Measurements from ENCODE around the gene FAM81B.

FAM81B gene

GRCh38 chr5:95471487-95471886 lies 80.3 kb downstream of the FAM81B start:
- no peak overlapping the region for H3K4me3 ChIP-seq (ENCODE audit: low read length)
- no peak for TF ChIP-seq ZNF274 (IDR thresholded peaks at IDR 0.05; ENCODE audit: low read depth, low read length)

GRCh38 chr5:95471942-95472341 lies 80.8 kb downstream of the FAM81B start:
- H3K4me3 ChIP-seq (ENCODE audit: low read length) = no peak overlapping the region
- no peak for TF ChIP-seq ZNF274 (IDR thresholded peaks at IDR 0.05; ENCODE audit: low read depth, low read length)

GRCh38 chr5:95484421-95484820 lies 93.3 kb downstream of the FAM81B start:
- no peak for TF ChIP-seq ZNF274 (IDR thresholded peaks at IDR 0.05; ENCODE audit: low read depth, low read length)
- H3K4me3 ChIP-seq (ENCODE audit: low read length) = no peak overlapping the region

- no peak for TF ChIP-seq ZNF274 (IDR thresholded peaks at IDR 0.05; ENCODE audit: low read depth, low read length)
- no peak overlapping the region for H3K4me3 ChIP-seq (ENCODE audit: low read length)
Observed at GRCh38 chr5:95486191-95486590, 95.0 kb downstream of the FAM81B start.

- no peak for TF ChIP-seq ZNF274 (IDR thresholded peaks at IDR 0.05; ENCODE audit: low read depth, low read length)
- no peak overlapping the region for H3K4me3 ChIP-seq (ENCODE audit: low read length)
Observed at GRCh38 chr5:95487880-95488279, 96.7 kb downstream of the FAM81B start.

Measured in GM08714 (cell line).